ENCODE measurements around the gene ZNF189.

ZNF189 gene

DNA sequence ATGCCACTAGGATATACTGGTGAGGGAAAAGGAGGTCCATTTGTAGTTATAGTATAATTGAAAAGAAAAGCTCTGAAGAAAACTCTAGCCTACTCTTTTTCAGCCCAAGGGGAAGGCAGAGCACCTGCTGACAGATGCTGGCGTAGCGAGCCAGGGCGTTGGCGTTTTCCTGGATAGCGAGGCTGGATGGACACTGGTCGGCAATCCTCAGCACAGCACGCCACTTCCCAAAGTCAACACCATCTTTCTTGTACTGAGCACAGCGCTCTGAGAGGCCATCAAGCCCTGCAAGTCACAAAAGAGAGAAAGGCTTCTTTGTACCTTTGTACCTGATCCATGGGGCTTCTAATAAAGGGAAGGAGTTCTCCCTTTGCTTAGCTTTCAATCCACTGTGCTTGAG lies 28.7 kb downstream of the ZNF189 start:
- no peak for DNase-seq

DNA sequence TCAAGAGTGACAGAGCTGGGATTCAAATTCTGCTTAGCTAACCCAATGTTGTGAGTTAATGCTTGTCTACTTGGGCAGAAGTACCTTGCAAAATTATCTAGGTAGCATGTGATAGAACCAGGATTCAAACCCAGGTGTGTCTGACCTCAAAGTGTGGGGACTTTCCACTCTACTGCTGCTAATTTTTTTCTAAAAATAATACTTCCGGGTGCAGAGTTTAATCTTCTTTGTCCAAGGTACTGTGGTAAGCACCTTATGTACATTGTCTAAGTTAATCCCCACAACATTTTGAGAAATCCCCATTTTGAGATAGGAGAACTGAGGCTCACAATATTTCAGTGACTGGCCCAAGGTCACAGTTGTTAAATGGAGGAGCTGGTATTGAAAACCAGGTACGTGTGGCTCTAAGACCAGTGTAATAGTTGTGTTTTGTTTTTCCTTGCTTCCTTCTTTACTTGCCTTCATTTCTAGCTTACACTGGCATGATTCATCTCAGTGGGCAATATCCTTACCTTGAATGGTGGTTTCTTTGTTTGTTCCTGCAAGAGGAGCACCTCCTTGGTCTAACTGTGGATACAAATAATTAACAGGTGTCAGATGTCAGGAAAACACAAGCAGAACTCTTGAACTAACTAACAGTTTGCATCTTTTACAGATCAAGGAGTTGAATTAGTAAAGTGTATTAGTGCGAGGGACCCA lies 29.5 kb downstream of the ZNF189 start:
- no peak for DNase-seq

DNA sequence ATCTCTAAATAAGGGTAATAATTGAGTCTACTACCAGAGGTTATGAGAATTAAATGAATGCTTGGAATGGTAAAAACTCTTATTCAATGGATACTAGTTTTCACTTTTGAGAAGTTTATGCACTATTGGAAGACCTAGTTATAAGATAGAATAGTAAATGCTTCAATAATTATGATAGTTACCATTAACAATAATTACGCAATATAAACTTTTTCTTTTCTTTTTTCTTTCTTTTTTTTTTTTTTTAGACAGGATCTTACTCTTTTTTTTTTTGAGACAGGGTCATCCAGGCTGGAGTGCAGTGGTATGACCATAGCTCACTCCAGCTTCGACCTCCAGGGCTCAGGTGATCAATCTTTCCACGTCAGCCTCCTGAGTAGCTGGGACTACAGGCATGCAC lies 30.3 kb downstream of the ZNF189 start:
- DNase-seq = no peak

DNA sequence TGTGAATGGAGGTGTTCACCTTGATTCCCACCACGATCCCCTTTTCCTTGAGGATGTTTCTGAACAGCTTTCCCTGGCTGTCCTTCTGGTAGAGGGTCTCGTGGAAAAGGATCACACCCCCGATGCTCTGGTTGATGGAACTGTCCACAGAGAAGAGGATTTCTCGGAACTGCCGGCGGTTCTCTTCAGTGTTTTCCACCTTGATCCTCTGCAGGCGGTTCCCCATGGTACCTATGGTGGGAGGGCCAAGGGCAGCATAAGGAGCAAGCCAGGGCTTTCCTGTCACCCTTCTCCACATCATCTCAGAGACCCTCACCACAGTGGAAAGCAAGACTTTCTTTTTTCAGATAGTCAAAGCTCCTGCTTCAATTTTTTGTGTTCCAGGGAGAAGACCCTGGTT lies 31.1 kb downstream of the ZNF189 start:
- DNase-seq = no peak

DNA sequence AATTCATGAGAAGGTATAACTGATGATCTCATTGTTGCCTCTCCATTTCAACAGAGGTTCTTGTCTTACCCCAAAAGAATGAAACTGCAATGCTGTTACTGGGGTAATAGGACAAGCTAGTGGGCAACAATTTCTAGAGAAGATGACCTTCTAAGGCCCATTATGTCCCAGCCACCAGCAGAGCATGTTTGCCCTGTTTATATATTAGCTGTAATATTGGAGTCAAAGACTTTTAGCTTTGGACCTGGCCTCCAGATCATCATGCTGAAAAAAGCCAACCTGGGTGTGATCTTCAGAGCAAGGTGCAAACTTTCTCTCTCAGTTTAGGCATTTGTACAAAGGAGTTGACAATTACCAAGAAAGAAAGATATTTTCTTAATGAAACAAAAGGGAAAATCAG lies 33.5 kb downstream of the ZNF189 start:
- DNase-seq = no peak

DNA sequence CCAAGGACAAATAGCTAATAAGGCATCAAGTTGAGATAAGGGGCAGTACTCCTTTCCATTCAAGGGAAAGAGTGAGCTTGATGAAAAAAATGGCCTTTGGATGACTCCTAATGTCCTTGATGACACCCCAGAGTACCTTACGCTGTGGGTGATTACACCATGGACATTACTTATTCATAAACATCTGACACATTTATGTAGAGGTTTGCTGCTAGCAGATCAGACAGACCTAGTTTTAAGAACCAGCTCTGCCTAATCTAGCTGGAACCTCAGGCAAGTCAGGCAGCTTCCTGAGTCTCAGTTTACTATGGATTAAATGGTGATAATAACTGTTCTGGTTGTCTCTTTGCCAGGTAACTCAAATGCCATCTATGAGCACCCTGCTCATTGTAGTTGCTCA lies 34.1 kb downstream of the ZNF189 start:
- DNase-seq = no peak

DNA sequence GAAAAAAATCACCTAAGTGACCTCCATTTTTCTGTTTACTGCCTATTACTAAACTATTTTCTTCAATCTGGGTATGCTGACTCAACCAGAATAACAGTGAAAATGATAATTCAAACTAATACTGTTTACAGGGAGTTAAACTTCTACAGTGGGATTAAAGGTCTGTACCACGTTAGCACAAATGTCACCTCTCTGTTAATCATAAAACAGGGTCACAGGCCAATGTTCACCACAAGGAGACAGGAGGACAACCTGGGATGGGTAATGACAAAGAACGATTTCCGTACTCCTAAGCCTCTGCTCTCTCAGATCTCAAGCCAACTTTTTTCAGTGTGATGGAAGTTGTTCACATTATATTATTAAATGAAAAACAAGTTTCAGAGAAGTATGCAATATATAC lies 34.6 kb downstream of the ZNF189 start:
- no peak for DNase-seq

DNA sequence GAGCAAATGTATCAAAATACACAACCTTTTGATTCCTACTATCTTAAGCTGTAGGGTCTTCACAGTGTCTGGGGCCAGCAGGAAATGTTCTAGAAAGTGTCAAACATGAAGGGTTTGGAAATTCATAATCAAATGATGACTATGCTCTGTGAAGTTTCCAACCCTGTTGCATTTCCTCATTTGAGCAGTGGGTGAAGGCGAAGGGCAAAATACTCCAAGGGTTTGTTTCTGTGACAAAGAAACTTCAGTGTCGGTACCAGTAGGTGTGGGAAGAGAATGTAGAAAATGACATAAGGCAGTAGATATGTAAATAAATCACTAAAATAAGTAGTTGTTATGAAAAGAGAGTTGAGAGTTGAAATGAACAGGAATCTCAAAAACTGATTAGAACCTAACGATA lies 36.3 kb downstream of the ZNF189 start:
- DNase-seq = no peak

DNA sequence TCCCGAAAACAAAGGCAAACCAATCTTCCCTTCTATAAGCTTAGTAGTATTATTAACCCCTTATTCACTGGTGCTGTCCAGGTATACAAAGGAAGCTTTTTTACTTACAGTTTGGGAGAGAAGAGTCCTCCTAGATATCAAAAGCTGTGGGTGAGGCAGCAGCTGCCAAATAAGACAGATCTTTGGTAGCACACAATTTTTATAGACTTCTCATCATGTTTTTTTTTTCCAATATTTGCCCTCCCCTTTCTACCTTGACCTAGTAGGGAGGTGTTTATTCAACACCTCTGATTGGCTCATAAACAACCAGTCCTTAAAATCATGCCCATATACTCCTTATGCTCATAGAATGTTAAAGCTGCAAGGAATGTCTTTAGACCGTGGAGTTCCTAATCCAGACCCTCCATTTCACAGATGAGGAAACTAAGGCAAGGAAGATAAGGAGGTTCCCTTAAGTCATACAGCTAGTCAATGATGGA lies 37.0 kb downstream of the ZNF189 start, which contains the start of gene ALDOB:
TSS of gene ALDOB (minus strand) at position 174 of the 479 bp plus-strand sequence. CDS start 4,887 bp downstream, outside the sequence.
- no peak for DNase-seq

DNA sequence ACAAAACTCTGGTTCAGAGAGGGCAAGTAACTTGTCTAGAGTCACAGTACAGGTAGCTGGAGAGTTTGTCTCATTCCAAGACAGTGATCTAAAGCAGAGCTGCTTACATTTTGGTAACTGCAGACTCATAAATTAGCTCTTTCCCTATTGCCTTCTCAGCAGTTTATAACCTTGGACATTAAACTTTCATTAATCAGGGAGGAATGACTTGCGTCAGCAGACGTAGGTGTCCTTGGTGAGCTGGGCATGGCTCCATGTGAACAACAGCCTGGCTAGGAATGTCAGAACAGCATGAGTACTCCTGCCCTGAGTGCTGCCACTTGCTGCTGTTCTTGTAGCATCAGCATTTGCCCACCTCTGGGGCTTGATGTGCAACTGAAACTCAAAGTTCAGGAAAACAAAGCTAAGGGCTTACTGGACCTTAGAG lies 39.2 kb downstream of the ZNF189 start:
- no peak for DNase-seq

DNA sequence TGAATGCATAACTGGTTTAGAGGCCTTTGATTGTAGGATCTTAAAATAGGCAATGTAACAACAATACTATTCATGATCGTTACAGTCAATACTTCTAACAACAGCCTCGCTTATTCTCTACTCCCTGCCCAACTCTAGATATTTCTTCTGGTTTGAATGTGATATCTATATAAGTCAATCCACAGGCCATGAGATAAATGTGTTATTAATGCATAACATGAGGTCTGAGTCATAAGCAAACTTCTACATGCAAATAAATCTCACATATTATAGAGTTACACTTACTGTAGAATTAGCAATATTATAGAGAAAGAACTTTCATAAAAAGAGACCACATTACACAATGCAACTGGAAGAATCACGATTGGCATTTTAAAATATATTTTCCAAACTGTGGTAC lies 39.9 kb downstream of the ZNF189 start:
- no peak for DNase-seq

DNA sequence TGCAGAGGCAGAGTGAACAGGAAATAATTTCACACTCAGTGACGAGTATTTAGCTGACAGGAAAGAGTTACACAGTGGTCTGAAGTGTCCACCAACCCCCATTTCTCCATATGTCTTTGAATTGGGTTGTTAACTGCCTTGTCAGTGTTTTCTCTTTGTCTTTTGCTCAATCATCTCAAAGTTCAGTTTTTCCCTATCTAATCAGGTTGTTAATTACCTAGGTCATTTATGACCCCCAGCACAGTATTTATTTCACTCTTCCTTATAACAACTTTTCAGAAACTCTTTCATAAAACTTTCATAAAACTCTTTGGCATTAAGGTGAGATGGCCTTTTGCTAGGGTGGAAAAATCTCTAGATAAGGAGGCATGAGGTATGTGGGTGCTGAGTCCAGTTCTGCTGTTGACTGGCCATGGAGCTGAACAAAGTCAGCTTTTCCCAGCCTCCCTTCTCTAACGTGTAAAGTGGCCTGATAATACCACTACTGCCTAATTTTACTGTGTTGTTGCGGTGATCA lies 42.1 kb downstream of the ZNF189 start:
- DNase-seq = no peak

DNA sequence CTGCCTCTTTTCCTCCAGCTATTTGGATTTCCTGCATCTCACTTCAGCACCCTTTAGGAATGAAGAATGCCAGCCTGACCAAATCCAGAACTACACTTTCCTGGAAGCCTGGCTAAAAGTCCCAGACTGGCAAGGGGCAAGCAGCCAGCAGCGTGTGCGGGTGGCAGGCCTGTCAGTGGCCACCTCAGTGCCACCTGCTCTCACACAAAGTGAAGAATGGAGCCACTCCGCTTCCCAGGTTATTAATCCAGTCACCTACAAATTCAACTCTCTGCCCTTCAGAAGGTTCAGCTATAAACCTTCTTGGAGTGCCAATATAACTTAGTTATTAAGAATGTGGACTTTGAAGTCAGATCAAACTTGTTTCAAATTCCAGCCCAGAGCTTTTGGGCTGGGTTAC lies 43.7 kb downstream of the ZNF189 start:
- no peak for DNase-seq

DNA sequence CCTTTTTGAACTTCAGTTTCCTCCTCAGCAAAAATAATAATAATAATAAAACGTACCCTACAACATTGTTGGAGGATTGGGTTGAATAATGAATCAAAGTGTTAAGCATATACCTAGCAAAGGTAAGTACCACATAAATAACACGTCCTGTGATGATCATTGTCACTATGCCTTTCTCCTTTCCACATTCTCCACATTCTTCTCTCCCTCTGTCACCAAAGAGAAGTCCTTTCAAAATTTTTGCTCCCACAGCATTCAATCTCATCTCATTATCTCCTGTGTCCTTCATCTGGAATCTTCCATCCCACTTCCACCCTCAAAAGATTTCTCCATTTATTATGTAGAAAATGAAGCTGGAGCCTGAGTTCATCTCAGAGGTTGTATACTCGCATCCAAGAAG lies 44.1 kb downstream of the ZNF189 start:
- no peak for DNase-seq

DNA sequence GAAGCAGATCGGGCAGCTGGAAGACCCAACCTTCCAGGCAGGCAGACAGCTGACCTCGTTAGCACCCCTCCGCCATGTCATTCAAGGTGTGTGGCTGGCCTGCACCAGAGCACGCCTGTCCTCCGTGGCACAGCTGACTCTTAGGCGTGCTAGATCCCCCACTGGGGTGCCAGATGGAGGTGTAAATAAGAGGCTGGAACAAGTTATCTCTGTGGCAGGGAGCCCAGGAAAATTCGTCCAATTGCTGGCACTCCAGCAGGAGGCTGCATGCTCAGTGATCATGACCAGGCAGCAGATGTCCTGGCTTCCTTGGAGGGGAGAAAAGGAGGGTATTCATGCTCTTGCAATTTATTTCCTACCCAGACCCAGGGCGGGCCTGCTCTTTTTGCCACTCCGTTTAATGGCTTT lies 44.7 kb downstream of the ZNF189 start:
- DNase-seq = no peak

DNA sequence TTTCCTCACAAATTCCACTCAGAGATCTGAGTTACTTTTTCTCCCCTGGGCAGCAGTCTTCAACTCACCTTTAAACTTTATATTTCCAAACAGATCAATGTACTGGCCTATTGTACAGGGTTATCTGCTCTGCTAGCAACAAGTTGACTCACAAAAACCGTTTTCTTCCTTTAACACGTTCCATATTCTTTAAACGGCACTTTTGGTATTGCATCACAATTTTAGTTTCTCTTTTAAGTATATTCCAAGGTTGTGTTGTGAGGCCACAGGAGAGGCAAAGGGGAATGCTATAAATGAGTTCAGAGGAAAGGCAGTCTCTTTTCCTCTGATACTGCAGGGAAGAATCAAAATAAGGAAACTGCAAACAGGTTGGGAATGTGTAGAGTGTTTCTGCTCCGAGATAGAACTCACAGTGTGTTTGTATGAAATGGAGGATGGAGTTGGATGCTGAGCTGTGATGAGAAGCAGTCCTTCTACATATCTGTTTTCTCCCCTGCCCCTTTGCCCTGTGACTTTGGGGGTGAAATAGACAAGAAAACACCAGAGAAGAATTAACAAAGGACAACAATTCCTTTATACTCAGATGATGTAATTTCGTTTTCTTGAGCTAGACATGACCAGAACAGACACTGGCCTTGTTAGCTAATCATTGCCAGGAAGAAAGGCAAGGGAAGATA lies 46.8 kb downstream of the ZNF189 start:
- DNase-seq = no peak

DNA sequence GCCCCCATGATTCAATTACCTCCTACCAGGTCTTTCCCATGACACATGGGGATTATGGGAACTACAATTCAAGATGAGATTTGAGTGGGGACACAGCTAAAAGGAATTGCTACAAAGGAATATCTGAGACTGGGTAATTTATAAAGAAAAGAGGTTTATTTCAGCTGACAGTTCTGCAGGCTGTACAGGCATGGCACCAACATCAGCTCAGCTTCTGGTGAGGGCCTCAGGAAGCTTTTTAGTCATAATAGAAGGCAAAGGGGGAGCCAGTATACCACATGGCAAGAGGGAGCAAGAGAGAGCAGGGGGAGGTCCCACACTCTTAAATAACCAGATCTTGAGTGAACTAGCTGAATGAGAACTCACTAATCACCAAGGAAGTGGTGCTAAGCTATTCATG lies 48.1 kb downstream of the ZNF189 start:
- no peak for DNase-seq

DNA sequence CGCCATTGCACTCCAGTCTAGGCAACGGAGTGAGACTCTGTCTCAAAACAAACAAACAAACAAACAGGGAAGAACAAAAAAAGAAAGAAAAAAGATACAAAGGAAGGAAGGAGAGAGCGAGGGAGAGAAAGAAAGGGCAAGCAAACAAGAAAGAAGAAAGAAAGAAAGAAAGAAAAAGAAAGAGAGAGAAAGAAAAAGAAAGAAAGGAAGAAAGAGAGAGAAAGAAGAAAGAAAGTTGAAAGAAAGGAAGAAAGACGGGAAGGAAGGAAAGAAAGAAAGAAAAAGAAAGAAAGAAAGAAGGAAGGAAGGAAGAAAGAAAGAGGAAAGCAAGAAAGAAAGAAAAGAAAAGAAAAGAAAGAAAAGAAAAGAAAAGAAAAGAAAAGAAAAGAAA lies 50.0 kb downstream of the ZNF189 start:
- DNase-seq = no peak

DNA sequence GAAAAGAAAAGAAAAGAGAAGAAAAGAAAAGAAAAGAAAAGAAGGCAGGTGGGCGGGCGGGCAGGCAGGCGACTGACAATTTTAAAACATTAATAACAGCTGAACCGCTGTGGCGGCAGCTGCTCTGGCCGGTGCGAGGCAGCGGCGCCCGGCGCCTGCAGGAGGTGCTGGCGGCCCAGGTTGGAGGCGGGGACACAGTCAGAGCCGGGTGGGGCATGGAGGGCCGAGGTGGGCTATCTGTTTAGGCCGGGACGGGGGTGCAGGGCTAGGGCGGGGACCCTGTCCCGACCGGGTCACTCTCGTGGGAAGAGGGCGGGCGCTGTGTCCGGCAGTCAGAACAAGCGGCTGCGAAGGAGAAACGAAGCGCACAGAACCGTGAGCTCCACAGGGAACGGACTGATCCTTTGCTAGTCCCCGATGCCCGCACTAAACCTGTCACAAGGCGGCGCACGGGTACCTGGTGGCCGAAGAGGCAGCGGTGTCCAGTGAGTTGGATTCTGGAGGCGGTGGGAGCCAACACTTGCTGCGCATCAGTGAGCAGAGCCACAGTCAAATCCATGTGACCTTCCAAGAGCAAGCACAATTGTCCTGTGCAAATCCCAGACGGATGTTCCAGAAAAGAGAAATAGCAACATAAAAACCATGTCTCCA lies 50.5 kb downstream of the ZNF189 start:
- DNase-seq = peak; percentile 72

DNA sequence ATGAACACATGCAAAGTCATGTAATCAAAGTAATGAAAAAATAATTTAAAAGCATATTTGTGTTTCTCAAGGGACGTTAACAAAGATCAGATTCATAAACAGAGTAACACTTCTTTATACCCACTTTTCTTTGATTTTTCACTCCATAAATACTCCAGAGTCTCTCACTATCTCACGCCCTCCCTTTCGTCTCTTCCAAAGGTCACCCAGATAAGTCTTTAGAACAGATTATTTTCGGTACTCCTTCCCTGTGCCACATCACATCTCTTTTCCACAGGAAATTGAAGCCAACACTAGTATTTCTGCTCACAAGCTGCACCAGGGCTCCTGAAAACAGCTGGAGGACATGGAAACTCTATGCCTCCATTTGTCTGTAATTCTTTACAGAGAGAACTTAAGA lies 52.3 kb downstream of the ZNF189 start:
- DNase-seq = no peak

DNA sequence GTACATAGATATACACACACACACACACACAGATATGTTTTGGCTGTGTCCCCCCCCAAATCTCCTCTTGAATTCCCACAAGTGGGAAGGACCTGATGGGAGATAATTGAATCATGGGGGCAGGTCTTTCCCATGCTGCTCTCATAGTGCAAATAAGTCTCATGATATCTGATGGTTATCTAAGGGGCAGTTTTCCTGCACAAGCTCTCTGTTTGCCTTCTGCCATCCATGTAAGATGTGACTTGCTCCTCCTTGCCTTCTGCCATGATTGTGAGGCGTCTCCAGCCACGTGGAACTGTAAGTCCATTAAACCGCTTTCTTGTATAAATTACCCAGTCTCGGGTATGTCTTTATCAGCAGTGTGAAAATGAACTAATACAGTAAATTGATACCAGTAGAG lies 52.8 kb downstream of the ZNF189 start:
- DNase-seq = no peak

DNA sequence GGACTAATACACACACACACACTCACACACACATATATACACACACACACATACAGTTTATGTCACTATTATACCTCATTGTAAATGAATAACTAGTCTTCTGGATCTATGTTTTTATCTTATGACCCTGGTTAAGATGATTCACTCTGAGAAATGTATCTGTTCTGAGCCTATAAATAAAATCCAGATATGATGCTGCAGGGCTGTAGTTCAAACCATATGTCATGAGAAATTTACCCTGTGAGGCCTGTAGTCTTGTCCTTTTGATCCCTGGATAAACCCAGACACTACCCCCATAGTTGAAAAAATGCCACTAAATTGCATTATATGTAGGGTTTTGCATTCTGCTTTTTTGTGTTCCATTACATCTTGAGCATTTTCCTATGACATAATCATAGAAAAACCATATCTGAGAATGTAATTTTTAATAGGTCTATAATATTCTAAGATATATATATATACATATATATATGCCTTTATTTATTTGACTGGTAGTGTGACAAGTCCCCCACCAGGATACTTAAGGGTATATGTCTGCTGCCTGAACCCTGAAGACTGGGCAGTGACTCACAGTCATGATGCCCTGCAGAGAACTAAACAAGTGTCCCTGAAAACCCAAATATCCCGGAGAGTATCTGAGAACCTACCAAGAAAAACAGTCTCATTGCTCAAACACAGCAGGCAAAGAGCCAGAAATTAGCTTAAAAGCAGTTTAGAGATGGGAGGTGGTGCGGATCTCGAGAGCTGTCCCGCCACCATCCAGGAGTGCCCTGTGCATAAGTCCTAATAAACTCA lies 55.3 kb downstream of the ZNF189 start:
- DNase-seq = no peak

DNA sequence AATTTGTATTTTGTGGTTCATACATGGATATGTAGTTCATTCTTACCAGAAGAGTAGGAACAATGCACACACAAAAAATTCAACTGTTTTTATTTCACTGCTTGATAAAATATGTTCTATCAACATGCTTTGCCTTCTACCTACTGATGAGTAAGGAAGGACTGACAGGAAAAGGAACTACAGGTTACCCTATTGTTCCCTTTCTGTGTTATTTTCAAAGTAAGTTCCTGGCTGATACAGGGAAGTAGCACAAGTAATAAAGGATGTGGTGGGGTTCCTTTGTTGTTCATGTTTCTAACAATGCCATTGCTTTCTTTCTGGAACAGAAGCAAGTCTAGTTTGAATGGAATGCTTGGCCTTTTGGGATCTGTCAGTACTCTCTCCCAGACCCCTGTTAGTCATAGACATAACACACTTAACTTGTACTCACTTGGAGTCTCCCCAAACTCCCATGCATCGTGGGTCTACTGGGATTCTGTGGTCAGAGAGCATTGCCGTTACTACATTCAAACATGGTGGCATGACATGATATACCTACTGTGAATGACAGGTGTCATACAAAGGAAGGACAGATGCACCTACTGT lies 57.1 kb downstream of the ZNF189 start:
- DNase-seq = no peak
